Activated CD8-positive, alpha-beta memory T cell treated with anti-CD3 and anti-CD28 coated beads for 1 hour (primary cell): ENCODE data around the gene HSPA12B.

Experiments
- DNase-seq, 2 donors: peaks; one replicate each; pipeline ENCODE4 v3.0.0-alpha.2; 2020; ENCODE audit warnings: low read depth in 1 of 2; ENCODE audit errors: extremely low read depth in 1 of 2

HSPA12B gene

DNA sequence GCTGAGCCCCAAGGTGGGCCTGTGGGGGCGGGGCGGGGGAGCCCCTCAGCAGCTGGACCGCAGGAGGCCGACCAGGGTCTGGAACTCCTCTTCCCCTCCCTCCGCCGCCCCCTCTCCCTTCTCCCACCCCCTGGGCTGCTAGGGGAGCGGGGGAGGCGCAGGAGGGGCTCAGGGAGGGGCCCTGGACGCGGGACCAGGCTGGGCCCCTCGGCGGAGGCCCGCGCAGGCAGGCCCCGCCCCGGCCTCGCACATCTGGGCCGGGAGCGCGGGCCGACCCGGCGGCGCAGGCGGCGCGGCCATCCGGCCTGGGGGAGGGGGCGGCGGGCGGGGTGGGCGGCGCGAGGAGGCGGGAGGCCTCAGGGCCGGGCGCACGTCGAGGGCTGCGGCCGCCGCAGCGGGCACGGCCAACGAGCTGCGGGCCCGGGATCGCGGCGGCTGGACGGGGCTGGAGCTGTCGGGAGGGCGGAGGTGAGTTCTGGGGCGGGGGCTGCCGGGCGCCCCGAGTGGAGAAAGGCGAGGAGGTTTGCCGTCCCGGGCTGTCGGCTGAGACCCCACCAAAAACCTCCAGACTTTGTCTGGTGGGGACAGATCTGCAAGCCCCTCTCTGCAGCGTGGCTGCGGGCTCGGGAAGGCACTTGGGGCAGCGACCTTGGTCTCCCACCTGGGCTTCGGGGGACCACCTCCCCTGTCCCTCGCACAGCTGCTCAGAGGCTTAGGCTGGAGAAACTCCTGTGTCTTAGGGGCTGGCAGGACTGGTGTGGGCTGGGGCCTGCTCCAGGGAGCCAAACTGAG is at the start of gene HSPA12B:
Gene HSPA12B (plus strand): TSS at position 359 of the 792 bp plus-strand sequence. CDS start 5,990 bp downstream, outside the sequence.
- DNase-seq, result no peak

DNA sequence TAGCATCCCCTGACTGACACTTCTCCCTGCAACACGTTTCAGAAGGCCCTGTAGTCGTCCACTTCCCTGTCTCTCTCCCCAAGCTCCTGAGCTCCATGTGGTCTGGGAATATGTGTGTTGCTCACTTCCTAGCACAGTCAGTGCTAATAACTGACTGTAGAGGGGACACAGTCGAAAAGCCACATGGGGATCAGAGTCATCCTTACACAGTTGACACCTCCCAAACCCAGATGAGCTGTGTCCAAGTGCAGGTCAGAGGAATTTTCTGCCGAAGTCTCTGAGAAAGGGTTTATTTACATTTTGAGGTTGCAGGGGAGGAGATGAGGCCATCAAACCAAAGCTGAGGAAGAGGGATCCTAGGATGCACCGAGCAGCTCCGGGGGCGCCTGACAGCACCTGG is 47.1 kb upstream of the HSPA12B start:
- no peak for DNase-seq

- DNase-seq, result no peak
These were observed 46.1 kb upstream of the HSPA12B start for GRCh38 chr20:3686421-3686820.

DNA sequence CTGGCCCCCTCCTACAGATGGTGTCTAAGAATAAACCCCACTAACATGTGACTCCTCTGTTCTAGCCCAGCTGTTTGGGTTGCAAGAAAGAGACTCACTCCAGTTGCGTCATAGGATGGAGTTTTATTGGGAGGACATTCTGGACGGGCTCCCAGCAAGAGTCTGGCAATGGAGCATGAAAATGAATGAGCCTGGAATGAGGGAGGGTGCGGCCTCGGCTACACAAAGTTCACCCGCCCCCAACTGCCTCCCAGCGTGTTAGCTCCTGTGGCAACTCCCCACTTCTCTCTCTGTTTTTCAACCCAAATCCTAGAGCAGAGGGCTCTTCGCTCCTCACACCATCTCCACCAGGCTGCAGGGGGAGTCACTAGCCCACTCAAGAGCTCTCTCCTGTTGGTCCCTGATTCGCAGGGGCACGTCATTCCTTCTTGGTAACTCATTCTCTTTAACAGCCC is 45.6 kb upstream of the HSPA12B start:
- DNase-seq, result no peak

DNA sequence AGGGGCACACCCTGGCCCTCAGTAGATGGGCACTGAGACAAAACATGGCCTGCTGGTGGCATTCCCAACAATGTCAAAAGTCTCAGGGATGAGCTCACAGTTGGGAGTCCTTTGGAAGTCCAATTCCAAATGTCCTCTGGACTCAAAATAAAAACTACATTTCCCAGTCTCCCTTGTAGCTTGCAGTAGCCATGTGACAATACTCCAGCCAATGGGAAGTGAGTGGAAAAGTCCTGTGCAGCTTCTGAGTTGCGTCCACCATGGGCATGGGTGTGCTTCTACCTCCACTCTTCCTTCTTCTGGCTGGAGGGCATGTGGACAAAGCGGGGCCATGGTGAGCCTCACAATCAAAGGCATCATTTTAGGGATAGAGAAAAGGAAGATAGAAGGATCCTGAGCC is 44.8 kb upstream of the HSPA12B start:
- no peak for DNase-seq

DNA sequence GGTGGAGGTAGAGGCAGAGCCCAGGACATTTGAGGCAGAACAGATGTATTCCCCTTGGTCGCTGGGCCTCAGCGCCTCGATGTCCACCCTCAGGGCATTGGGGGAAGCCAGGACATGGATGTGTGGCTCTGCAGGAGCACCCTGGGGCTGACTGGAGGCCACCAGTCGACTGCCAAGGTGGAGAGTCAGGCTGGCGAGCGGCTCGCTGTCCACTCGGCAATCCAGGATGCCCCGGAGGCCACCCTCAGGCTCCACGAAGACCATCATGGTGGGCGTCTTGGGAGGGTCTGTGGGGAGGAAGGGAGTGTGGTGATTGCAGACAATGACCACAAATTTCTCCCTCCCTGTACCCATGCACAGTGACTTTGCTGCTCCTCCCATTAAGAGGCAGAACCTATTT is 42.5 kb upstream of the HSPA12B start:
- DNase-seq, result no peak

GRCh38 chr20:3690413-3690812 is 42.1 kb upstream of the HSPA12B start:
- no peak for DNase-seq

- DNase-seq, result no peak
These were observed 41.2 kb upstream of the HSPA12B start for GRCh38 chr20:3691306-3691705.

- DNase-seq, result no peak
These were observed 40.6 kb upstream of the HSPA12B start for GRCh38 chr20:3691897-3692296.

GRCh38 chr20:3692706-3693294 is 39.7 kb upstream of the HSPA12B start:
- no peak for DNase-seq

DNA sequence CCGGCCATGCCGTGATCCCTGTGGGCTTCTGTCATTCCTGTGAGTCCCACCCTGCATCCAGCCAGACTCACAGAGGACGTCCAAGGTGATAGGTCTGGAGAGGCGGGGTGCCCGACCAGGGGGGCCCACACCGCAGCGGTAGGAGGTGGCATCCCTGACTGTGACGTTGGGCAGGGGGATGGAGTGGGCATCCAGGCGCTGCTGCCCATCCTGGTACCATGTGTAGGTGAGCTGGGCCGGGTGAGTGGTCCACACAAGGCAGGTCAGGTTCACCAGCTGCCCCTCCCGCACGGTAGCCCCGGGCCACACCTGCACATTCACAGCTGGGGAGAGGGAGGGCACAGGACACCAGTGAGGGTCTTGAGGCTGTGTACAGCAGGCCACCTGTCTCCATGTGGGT is 39.1 kb upstream of the HSPA12B start:
- DNase-seq, result no peak

DNA sequence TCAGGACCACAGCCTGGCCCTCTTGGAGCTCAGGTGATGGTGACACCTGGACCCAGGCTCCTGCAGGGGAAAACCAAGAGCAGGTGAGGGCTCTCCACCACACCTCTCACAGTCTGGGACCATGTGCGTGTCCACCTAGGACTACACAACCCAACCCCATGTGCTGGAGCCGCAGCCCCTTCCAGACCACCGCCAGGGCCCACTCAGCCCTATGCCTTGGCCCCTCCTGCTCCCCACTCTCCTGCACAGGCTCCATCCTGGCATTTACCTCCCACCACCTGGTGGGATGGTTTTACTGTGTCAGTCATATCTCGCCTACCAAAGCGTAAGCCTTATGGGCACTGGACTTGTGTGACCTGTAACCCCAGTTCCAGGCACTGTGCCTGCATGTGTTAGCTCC is 37.6 kb upstream of the HSPA12B start:
- DNase-seq, result no peak

DNA sequence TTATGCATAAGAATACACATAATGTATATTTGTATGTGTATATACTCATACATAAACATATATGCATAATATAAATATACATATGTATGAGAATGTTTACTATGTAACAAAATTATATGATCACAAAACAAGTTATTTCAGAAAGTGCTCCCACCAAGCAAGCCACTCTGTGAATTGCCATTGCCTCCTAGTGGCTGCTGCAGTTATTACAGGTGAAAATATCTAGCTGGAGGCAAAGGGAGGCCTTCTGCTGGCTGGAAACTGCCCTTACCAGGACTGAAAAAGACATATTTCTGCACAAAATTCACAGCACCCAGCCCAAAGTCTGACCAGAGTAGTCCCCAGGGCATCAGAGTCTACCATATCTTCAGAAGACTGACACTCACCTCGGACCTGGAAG is 36.3 kb upstream of the HSPA12B start:
- no peak for DNase-seq

- DNase-seq, result no peak
These were observed 35.5 kb upstream of the HSPA12B start for GRCh38 chr20:3696745-3697587.

DNA sequence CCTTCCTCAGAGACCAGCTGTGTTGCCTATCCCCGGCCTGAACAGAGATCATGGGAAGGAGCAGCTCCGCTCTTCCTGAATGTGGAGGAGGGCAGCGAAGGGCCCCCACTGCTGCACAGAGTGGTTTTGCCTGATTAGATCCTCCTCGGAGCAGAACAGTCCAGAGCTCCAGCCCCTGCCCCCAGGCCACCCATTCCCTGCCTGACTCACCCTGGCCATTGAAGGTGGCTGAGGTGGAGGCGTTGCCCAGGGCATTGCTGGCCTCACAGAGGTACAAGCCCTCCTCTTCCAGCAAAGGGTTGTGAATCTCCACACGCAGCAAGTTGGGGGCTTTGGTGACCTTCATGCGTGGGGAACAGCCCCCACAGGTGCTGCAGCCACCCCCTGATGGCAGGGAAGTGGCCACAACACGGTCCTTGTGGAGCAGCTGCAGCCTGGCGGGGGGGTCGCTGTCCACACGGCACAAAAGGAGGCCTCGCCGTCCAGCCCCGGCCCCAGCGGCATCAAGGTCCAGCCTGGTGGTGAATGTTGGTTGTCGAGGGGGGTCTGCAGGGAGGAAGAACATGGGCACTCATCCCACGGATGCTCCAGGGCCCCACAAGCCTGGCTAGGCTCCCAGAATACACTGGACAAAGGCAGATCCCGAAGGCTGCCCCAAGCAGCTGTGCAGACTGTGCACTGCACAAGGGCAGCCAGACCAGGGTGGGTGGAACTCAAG is 34.7 kb upstream of the HSPA12B start:
- DNase-seq, result no peak

DNA sequence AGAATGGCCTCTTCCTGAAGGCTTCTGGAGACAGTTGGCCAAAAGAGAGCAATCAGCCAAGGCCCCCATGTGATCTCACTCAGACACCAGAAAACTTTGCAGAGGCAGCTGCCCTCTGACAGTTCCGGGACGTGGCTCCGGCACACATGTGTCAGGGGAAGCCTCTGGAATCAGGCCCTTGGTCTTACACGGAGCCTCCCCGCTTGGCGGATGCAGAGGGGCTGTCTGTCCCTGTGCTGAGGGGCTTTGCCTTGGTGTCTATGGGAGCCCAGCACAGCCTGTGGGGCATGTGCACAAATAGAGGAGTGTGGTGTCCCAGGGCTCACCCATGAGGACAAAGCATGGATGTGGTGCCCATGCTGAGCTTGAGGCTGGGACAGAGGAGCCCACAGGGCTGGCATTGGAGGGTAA is 33.9 kb upstream of the HSPA12B start:
- no peak for DNase-seq

- no peak for DNase-seq
These were observed 33.4 kb upstream of the HSPA12B start for GRCh38 chr20:3699037-3699436.

- no peak for DNase-seq
These were observed 31.2 kb upstream of the HSPA12B start for GRCh38 chr20:3701061-3701998.

GRCh38 chr20:3702611-3703391 is 29.7 kb upstream of the HSPA12B start:
- no peak for DNase-seq
